ENCODE measurements around the gene HYOU1. TPM values are rescaled to one million over a fixed set of nuclear protein-coding genes. Genes with fewer than 3 reads are reported as not detected.
A peak's percentile ranks its signal among the peaks of the same experiment; 100 is the strongest.
"Not testable (repeated sequence)": the region's sequence is repeated elsewhere in the genome, so short reads cannot be mapped to it uniquely, and the experiment has no call there.

HYOU1 gene
- polyA plus RNA-seq, 1 donor = 83.1 TPM

DNA sequence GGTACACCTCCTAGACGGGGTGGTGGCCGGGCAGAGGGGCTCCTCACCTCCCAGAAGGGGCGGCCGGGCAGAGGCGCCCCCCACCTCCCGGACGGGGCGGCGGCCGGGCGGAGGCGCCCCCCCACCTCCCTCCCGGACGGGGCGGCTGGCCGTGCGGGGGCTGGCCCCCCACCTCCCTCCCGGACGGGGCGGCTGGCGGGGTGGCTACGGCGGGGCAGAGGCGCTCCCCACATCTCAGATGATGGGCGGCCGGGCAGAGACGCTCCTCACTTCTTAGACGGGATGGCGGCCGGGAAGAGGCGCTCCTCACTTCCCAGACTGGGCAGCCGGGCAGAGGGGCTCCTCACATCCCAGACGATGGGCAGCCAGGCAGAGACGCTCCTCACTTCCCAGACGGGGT is 2.1 kb upstream of the HYOU1 start:
- not testable (repeated sequence) for H3K27me3 ChIP-seq (ENCODE audit: control insufficient read depth, insufficient read depth, low read length); H3K27ac ChIP-seq (ENCODE audit: low read length); H3K4me1 ChIP-seq (ENCODE audit: control insufficient read depth, insufficient read depth, low read length); H3K4me3 ChIP-seq (ENCODE audit: low read length); H3K9me3 ChIP-seq (ENCODE audit: control insufficient read depth, low read depth, low read length); DNase-seq
- peaks cover 14% of the 10 kb centered on the region for H3K36me3 ChIP-seq (ENCODE audit: control insufficient read depth, insufficient read depth, low read length)
- WGBS (ENCODE audit: insufficient coverage, low lambda C conversion rate) = no CpG with 5 or more reads among the region's 35 CpGs

DNA sequence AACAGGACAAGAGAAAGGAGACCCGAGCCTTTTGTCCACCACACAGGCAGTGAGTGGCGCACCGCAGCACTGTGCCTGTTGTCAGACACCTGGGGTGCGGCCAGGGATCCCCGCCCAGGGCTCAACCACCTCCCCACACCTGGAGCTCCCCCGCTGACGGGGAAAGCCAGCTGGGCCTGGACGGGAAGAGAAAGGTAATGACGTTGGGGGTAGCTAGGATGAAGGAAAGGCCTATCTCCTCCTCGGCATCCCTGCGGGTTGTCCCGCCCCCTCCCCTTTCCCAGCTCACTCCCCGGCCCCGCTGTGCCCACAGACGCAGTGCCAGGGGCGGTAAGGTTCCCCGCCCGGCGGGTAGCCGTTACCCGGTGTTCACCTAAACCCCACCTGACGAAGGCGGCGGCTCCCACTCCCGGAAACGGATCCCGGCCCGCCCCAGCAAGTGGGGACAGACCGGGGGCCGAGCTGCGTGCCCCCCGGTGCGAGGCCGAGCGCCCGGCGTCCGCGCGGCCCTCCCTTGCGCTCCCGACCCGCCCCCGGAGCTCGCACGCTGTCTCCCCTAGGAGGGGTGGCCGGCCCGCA is 495 bp downstream of the HYOU1 start:
- peak overlapping the region; percentile 82 for H3K27ac ChIP-seq (ENCODE audit: low read length)
- peak in 1 of 2 donors; percentile 62 for DNase-seq
- H3K27me3 ChIP-seq (ENCODE audit: control insufficient read depth, insufficient read depth, low read length) = no peaks in the 10 kb centered on the region
- peak overlapping the region; percentile 90 for H3K4me3 ChIP-seq (ENCODE audit: low read length)
- no peaks in the 10 kb centered on the region for H3K9me3 ChIP-seq (ENCODE audit: control insufficient read depth, low read depth, low read length)
- peaks cover 40% of the 10 kb centered on the region for H3K36me3 ChIP-seq (ENCODE audit: control insufficient read depth, insufficient read depth, low read length)
- peaks cover 7% of the 10 kb centered on the region for H3K4me1 ChIP-seq (ENCODE audit: control insufficient read depth, insufficient read depth, low read length)
- no CpG with 5 or more reads among the region's 48 CpGs for whole genome bisulfite sequencing (ENCODE audit: insufficient coverage, low lambda C conversion rate)

DNA sequence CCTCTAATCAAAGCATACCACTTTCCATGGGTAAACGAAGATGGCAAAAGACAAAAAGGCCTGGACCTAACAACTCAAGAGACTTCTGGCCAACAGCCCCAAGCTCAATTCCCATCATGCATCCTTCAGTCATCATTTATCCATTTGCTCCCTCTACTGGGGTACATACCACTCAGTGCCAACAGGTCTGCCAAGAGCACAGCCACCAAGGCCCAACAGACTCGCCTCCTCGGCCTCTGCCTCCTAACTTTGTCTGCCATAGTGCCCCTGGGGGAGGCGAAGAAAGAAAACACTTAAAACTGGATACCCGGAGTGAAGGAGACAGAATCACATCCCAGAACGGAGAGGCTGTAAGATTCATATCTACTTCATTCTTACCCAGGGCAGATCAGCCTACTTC is 1.1 kb downstream of the HYOU1 start:
- Histone ChIP-seq H3K4me1 (ENCODE audit: control insufficient read depth, insufficient read depth, low read length) (peaks cover 7% of the 10 kb centered on the region), H3K27me3 (ENCODE audit: control insufficient read depth, insufficient read depth, low read length) (no peaks in the 10 kb centered on the region), H3K4me3 (ENCODE audit: low read length) (peak overlapping the region; percentile 90), H3K27ac (ENCODE audit: low read length) (peak overlapping the region; percentile 82), H3K36me3 (ENCODE audit: control insufficient read depth, insufficient read depth, low read length) (peaks cover 46% of the 10 kb centered on the region), H3K9me3 (ENCODE audit: control insufficient read depth, low read depth, low read length) (no peaks in the 10 kb centered on the region)
- no peak for DNase-seq
- no CpG with 5 or more reads among the region's 6 CpGs for WGBS (ENCODE audit: insufficient coverage, low lambda C conversion rate)

DNA sequence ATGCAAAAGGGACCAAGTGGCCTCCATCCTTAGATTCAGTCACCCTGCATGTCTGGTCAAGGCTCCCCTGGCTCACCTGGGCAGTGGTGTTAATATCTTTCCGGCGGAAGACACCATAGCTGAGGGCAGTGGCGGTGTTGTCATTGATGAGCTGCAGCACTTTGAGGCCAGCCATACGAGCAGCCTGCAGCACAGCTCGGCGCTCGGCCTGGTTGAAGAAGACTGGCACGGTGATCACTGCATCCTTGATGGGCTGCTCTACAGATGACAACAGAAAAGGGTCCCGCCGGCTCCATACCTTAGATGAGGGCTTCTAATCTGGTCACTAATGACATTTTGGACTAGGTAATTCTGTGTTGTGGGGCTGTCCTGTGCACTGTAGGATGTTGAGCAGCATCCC is 2.6 kb downstream of the HYOU1 start:
- no peak overlapping the region for H3K27ac ChIP-seq (ENCODE audit: low read length)
- no peak overlapping the region for H3K4me3 ChIP-seq (ENCODE audit: low read length)
- no peaks in the 10 kb centered on the region for H3K9me3 ChIP-seq (ENCODE audit: control insufficient read depth, low read depth, low read length)
- H3K27me3 ChIP-seq (ENCODE audit: control insufficient read depth, insufficient read depth, low read length) = no peaks in the 10 kb centered on the region
- H3K4me1 ChIP-seq (ENCODE audit: control insufficient read depth, insufficient read depth, low read length) = peaks cover 7% of the 10 kb centered on the region
- WGBS (ENCODE audit: insufficient coverage, low lambda C conversion rate) = no CpG with 5 or more reads among the region's 10 CpGs
- DNase-seq = no peak
- peaks cover 59% of the 10 kb centered on the region for H3K36me3 ChIP-seq (ENCODE audit: control insufficient read depth, insufficient read depth, low read length)

DNA sequence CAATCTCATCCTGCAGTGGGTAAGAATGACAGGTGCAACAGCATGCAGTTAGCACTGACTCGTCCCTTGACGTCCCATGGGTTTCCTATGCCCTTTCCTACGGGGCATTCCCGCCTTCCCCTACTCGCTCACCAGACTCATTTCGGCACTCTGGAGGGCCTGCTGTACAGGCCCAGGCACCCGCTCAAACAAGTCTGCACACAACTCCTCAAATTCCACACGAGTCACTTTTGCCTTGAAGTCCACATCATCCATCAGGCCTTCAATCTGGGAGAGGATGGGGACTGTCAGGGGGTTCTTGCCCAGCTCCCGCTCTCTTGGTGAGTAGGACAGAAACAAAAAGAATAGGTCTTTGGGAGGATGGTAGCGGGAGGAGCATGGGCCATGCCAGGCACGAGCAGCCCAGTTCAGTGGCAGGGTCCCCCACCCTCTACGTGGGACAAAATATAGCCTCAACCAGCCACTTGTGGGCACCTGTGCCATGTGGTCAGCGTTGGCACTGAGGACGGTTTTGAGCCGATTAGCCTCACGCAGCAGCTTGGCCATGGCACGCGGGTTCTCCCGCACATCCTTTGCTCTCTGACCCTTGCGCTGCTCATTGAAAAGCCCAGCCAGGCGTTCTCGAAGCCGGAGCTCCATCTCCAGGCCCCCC is 4.7 kb downstream of the HYOU1 start:
- no peak overlapping the region for H3K27ac ChIP-seq (ENCODE audit: low read length)
- no peaks in the 10 kb centered on the region for H3K27me3 ChIP-seq (ENCODE audit: control insufficient read depth, insufficient read depth, low read length)
- H3K9me3 ChIP-seq (ENCODE audit: control insufficient read depth, low read depth, low read length) = no peaks in the 10 kb centered on the region
- H3K4me1 ChIP-seq (ENCODE audit: control insufficient read depth, insufficient read depth, low read length) = peaks cover 7% of the 10 kb centered on the region
- no peak overlapping the region for H3K4me3 ChIP-seq (ENCODE audit: low read length)
- H3K36me3 ChIP-seq (ENCODE audit: control insufficient read depth, insufficient read depth, low read length) = peaks cover 80% of the 10 kb centered on the region
- no CpG with 5 or more reads among the region's 23 CpGs for WGBS (ENCODE audit: insufficient coverage, low lambda C conversion rate)
- no peak for DNase-seq

DNA sequence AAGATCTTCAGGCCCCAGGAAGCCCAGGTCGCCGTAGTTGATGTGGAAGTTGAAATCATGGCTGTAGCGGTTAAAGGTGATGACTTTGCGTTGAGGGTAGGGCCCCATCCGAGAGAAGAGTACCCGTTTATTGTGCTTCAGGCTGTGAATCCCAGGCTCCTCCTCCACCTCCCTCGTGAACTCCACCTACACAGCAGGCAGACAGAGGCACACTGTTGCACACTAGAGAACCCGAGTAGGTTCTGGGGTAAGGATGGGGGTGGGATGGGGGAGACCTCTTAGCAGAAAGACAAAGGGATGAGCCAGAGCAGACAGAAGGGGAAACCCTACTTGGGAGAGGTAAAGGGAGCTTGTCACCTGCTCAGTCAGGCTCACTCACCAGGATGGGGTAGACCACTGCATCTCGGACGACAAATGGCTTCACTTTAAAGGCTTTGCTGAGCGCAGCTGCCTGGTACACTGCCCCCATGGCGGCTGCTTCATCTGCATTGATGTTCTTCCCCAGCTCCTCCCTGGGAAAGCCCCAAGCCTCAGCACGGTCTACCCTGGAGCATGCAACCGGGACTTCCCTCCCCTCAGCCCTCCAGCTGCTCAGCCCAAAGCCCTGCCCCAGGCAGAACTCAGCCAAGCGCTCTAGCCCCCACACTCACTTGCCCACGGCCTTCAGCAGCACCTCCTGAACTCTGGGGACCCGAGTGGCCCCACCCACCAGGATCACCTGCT is 5.4 kb downstream of the HYOU1 start:
- H3K27me3 ChIP-seq (ENCODE audit: control insufficient read depth, insufficient read depth, low read length) = no peaks in the 10 kb centered on the region
- peaks cover 86% of the 10 kb centered on the region for H3K36me3 ChIP-seq (ENCODE audit: control insufficient read depth, insufficient read depth, low read length)
- WGBS (ENCODE audit: insufficient coverage, low lambda C conversion rate) = no CpG with 5 or more reads among the region's 17 CpGs
- no peak overlapping the region for H3K4me3 ChIP-seq (ENCODE audit: low read length)
- peaks cover 7% of the 10 kb centered on the region for H3K4me1 ChIP-seq (ENCODE audit: control insufficient read depth, insufficient read depth, low read length)
- H3K9me3 ChIP-seq (ENCODE audit: control insufficient read depth, low read depth, low read length) = no peaks in the 10 kb centered on the region
- no peak overlapping the region for H3K27ac ChIP-seq (ENCODE audit: low read length)
- no peak for DNase-seq

DNA sequence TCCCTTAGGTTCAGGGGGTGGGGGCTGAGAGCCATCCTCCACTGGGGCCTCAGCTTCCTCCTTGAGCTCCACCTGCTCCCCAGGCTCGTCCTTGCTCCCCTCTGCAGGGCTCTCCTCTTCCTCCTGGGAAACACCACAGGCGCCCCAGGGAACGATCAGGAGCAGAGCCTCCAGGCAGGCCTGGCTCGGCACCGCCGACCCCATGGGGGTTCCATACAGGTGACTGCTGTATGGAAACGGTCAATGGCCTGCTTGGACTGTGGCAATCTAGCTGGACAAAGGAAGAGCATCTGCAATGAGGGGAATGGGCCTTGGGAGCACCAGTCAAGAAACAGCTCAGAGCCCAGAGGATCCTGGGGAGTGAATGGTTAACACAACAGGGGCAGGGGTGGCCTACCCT is 7.9 kb downstream of the HYOU1 start:
- Histone ChIP-seq H3K27ac (ENCODE audit: low read length) (no peak overlapping the region), H3K4me1 (ENCODE audit: control insufficient read depth, insufficient read depth, low read length) (no peaks in the 10 kb centered on the region), H3K27me3 (ENCODE audit: control insufficient read depth, insufficient read depth, low read length) (no peaks in the 10 kb centered on the region), H3K9me3 (ENCODE audit: control insufficient read depth, low read depth, low read length) (no peaks in the 10 kb centered on the region), H3K4me3 (ENCODE audit: low read length) (no peak overlapping the region), H3K36me3 (ENCODE audit: control insufficient read depth, insufficient read depth, low read length) (peaks cover 89% of the 10 kb centered on the region)
- no peak for DNase-seq
- whole genome bisulfite sequencing (ENCODE audit: insufficient coverage, low lambda C conversion rate) = no CpG with 5 or more reads among the region's 7 CpGs

DNA sequence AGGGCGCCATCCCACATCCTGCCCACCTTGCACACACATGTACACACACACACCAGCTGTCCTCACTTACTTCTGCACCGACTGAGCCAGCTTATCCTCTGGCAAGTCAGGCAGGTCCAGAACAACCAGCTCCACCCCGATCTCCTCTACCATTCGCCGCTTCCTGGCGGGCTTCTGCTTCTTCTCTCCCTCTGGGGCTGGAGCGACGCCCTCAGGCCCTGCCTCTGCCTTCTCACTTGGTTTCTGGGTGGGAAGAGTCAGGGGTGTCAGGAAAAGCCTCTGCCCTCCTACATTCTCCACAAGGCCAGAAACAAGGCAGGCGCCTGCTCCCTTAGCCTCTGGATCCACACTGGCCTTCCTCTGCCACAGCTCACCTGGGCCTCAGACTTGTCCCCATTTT is 8.4 kb downstream of the HYOU1 start:
- WGBS (ENCODE audit: insufficient coverage, low lambda C conversion rate) = 100% methylated on average over 1 of the region's 9 CpGs
- H3K27me3 ChIP-seq (ENCODE audit: control insufficient read depth, insufficient read depth, low read length) = no peaks in the 10 kb centered on the region
- no peak overlapping the region for H3K4me3 ChIP-seq (ENCODE audit: low read length)
- no peak overlapping the region for H3K27ac ChIP-seq (ENCODE audit: low read length)
- no peak for DNase-seq
- no peaks in the 10 kb centered on the region for H3K4me1 ChIP-seq (ENCODE audit: control insufficient read depth, insufficient read depth, low read length)
- H3K9me3 ChIP-seq (ENCODE audit: control insufficient read depth, low read depth, low read length) = no peaks in the 10 kb centered on the region
- H3K36me3 ChIP-seq (ENCODE audit: control insufficient read depth, insufficient read depth, low read length) = peaks cover 85% of the 10 kb centered on the region

DNA sequence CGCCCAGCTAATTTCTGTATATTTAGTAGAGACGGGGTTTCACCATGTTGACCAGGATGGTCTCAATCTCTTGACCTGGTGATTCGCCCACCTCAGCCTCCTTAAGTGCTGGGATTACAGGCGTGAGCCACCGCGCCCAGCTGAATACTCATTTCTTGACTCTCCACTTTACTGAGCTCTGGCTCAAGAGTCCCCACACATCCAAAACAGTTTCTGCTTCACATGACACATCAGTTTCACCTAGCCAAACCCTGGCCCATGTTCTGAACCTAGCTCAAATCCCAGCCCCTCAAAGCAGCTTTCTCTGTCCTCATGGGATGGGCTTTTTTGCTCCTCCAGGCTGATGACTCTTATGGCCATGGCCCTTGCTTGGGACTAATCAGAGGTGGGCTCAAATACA is 9.8 kb downstream of the HYOU1 start:
- Histone ChIP-seq H3K4me3 (ENCODE audit: low read length) (no peak overlapping the region), H3K27me3 (ENCODE audit: control insufficient read depth, insufficient read depth, low read length) (no peaks in the 10 kb centered on the region), H3K9me3 (ENCODE audit: control insufficient read depth, low read depth, low read length) (no peaks in the 10 kb centered on the region), H3K36me3 (ENCODE audit: control insufficient read depth, insufficient read depth, low read length) (peaks cover 71% of the 10 kb centered on the region), H3K27ac (ENCODE audit: low read length) (no peak overlapping the region), H3K4me1 (ENCODE audit: control insufficient read depth, insufficient read depth, low read length) (no peaks in the 10 kb centered on the region)
- DNase-seq = no peak
- WGBS (ENCODE audit: insufficient coverage, low lambda C conversion rate) = no CpG with 5 or more reads among the region's 6 CpGs

DNA sequence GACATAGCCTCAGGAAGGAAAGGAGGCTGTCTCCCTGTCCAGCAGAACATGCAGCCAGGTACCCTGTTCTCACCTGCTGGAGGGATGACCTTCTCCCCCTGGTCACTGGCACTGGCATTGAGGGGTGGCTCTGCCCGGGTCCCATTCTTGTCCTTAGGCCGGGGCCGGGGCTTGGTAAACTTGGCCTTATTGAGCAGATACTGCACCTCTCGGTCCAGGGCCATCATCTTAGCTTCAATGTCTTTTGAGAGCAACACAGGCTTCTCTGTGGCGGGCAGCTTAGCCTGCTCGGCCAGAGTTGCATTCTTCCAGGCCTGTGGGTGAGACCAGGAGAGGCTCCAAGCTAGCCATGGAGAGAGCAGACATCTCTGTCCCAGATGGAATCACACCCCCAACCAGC is 10.5 kb downstream of the HYOU1 start:
- Histone ChIP-seq H3K27ac (ENCODE audit: low read length) (no peak overlapping the region), H3K9me3 (ENCODE audit: control insufficient read depth, low read depth, low read length) (no peaks in the 10 kb centered on the region), H3K4me1 (ENCODE audit: control insufficient read depth, insufficient read depth, low read length) (no peaks in the 10 kb centered on the region), H3K36me3 (ENCODE audit: control insufficient read depth, insufficient read depth, low read length) (peaks cover 64% of the 10 kb centered on the region), H3K4me3 (ENCODE audit: low read length) (no peak overlapping the region), H3K27me3 (ENCODE audit: control insufficient read depth, insufficient read depth, low read length) (no peaks in the 10 kb centered on the region)
- no CpG with 5 or more reads among the region's 6 CpGs for WGBS (ENCODE audit: insufficient coverage, low lambda C conversion rate)
- DNase-seq = no peak
